SIG-M5 (cell line): ENCODE data around the gene IL32.
"Not testable (repeated sequence)": the region's sequence is repeated elsewhere in the genome, so short reads cannot be mapped to it uniquely, and the experiment has no call there.

Source experiments
- DNase-seq: peaks from one replicate; lab custom pipeline; 2025; lab: John Stamatoyannopoulos, UW

Gene IL32

GRCh38 chr16:3071655-3072054 lies 6.2 kb downstream of the IL32 start:
- DNase-seq = no peak

GRCh38 chr16:3072148-3072547 lies 6.7 kb downstream of the IL32 start:
- DNase-seq = not testable (repeated sequence)

- not testable (repeated sequence) for DNase-seq
These were observed 7.3 kb downstream of the IL32 start for GRCh38 chr16:3072576-3073263.

- DNase-seq = no peak
These were observed 8.0 kb downstream of the IL32 start for GRCh38 chr16:3073448-3073847.

GRCh38 chr16:3074860-3075522 lies 9.6 kb downstream of the IL32 start:
- DNase-seq = no peak

GRCh38 chr16:3075523-3075915 lies 10.1 kb downstream of the IL32 start:
- no peak for DNase-seq

GRCh38 chr16:3075946-3076345 lies 10.5 kb downstream of the IL32 start:
- DNase-seq = not testable (repeated sequence)

GRCh38 chr16:3076577-3076976 lies 11.1 kb downstream of the IL32 start:
- no peak for DNase-seq

GRCh38 chr16:3080024-3080423 lies 14.6 kb downstream of the IL32 start:
- DNase-seq = no peak

GRCh38 chr16:3081957-3082356 lies 16.5 kb downstream of the IL32 start:
- not testable (repeated sequence) for DNase-seq

GRCh38 chr16:3083408-3083807 lies 18.0 kb downstream of the IL32 start:
- not testable (repeated sequence) for DNase-seq

- DNase-seq = no peak
These were observed 19.1 kb downstream of the IL32 start for GRCh38 chr16:3084491-3084890.

- DNase-seq = no peak
These were observed 19.7 kb downstream of the IL32 start for GRCh38 chr16:3084969-3085670.

- no peak for DNase-seq
These were observed 20.6 kb downstream of the IL32 start for GRCh38 chr16:3085868-3086595.

- DNase-seq = no peak
These were observed 21.3 kb downstream of the IL32 start for GRCh38 chr16:3086596-3087242.

- DNase-seq = no peak
These were observed 22.1 kb downstream of the IL32 start for GRCh38 chr16:3087243-3088235.

GRCh38 chr16:3088450-3088849 lies 23.0 kb downstream of the IL32 start:
- no peak for DNase-seq

GRCh38 chr16:3088925-3089716 lies 23.7 kb downstream of the IL32 start:
- no peak for DNase-seq

- no peak for DNase-seq
These were observed 24.5 kb downstream of the IL32 start for GRCh38 chr16:3089717-3090592.
